ENCODE results near the gene VCL. TPM values are rescaled to one million over a fixed set of nuclear protein-coding genes. Genes with fewer than 3 reads are reported as not detected.

The VCL gene
- polyA plus RNA-seq, 1 of the 3 experiments (the other 2 are of a cell fraction) = 147 TPM

GRCh38 chr10:74048433-74048832, 50.5 kb downstream of the VCL start (continued):
- TF ChIP-seq TAF1 (IDR thresholded peaks at IDR 0.05; ENCODE audit: borderline replicate concordance, low read depth, low read length) = no peak

- no peak for TF ChIP-seq CHD2 (IDR thresholded peaks at IDR 0.05; ENCODE audit: low read length, partially characterized antibody)
- TF ChIP-seq FOXJ3 (CRISPR knock-in tag; IDR thresholded peaks at IDR 0.05) = no peak
- no peak for TF ChIP-seq JUND (IDR thresholded peaks at IDR 0.05)
- TF ChIP-seq, protein P1, sequence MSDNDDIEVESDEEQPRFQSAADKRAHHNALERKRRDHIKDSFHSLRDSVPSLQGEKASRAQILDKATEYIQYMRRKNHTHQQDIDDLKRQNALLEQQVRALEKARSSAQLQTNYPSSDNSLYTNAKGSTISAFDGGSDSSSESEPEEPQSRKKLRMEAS (IDR thresholded peaks at IDR 0.05; ENCODE audit: low read depth) = no peak
- no peak for TF ChIP-seq TEAD4 (IDR thresholded peaks at IDR 0.05; ENCODE audit: borderline replicate concordance, insufficient read depth)
- TF ChIP-seq SMC3 (IDR thresholded peaks at IDR 0.05; ENCODE audit: low read depth, low read length) = no peak
- no peak for TF ChIP-seq FOSL2 (IDR thresholded peaks at IDR 0.05; ENCODE audit: borderline replicate concordance, low read depth)
- TF ChIP-seq RAD21 (IDR thresholded peaks at IDR 0.05; ENCODE audit: low read length) = no peak
- no peak for TF ChIP-seq NRF1 (IDR thresholded peaks at IDR 0.05; ENCODE audit: low read depth, low read length)
- TF ChIP-seq CTCF (IDR thresholded peaks at IDR 0.05) = no peak
- TF ChIP-seq, protein P2, sequence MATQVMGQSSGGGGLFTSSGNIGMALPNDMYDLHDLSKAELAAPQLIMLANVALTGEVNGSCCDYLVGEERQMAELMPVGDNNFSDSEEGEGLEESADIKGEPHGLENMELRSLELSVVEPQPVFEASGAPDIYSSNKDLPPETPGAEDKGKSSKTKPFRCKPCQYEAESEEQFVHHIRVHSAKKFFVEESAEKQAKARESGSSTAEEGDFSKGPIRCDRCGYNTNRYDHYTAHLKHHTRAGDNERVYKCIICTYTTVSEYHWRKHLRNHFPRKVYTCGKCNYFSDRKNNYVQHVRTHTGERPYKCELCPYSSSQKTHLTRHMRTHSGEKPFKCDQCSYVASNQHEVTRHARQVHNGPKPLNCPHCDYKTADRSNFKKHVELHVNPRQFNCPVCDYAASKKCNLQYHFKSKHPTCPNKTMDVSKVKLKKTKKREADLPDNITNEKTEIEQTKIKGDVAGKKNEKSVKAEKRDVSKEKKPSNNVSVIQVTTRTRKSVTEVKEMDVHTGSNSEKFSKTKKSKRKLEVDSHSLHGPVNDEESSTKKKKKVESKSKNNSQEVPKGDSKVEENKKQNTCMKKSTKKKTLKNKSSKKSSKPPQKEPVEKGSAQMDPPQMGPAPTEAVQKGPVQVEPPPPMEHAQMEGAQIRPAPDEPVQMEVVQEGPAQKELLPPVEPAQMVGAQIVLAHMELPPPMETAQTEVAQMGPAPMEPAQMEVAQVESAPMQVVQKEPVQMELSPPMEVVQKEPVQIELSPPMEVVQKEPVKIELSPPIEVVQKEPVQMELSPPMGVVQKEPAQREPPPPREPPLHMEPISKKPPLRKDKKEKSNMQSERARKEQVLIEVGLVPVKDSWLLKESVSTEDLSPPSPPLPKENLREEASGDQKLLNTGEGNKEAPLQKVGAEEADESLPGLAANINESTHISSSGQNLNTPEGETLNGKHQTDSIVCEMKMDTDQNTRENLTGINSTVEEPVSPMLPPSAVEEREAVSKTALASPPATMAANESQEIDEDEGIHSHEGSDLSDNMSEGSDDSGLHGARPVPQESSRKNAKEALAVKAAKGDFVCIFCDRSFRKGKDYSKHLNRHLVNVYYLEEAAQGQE (IDR thresholded peaks at IDR 0.05; ENCODE audit: low read depth, low read length) = no peak
- no peak for TF ChIP-seq USF1 (IDR thresholded peaks at IDR 0.05; ENCODE audit: borderline replicate concordance, low read depth)
- no peak for TF ChIP-seq NFIC (IDR thresholded peaks at IDR 0.05; ENCODE audit: borderline replicate concordance)
- TF ChIP-seq, protein P3, sequence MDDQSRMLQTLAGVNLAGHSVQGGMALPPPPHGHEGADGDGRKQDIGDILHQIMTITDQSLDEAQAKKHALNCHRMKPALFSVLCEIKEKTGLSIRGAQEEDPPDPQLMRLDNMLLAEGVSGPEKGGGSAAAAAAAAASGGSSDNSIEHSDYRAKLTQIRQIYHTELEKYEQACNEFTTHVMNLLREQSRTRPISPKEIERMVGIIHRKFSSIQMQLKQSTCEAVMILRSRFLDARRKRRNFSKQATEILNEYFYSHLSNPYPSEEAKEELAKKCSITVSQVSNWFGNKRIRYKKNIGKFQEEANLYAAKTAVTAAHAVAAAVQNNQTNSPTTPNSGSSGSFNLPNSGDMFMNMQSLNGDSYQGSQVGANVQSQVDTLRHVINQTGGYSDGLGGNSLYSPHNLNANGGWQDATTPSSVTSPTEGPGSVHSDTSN (IDR thresholded peaks at IDR 0.05) = no peak
- no peak for TF ChIP-seq POLR2AphosphoS5 (IDR thresholded peaks at IDR 0.05; ENCODE audit: low read depth, low read length)
- no peak for TF ChIP-seq EP300 (IDR thresholded peaks at IDR 0.05; ENCODE audit: borderline replicate concordance in 1 of 2, low read depth in 1 of 2, low read length in 1 of 2)
- no peak for TF ChIP-seq SIN3A (IDR thresholded peaks at IDR 0.05; ENCODE audit: borderline replicate concordance, low read depth, low read length)
- no peak for TF ChIP-seq GABPA (IDR thresholded peaks at IDR 0.05; ENCODE audit: low read depth)
- TF ChIP-seq, protein P4, sequence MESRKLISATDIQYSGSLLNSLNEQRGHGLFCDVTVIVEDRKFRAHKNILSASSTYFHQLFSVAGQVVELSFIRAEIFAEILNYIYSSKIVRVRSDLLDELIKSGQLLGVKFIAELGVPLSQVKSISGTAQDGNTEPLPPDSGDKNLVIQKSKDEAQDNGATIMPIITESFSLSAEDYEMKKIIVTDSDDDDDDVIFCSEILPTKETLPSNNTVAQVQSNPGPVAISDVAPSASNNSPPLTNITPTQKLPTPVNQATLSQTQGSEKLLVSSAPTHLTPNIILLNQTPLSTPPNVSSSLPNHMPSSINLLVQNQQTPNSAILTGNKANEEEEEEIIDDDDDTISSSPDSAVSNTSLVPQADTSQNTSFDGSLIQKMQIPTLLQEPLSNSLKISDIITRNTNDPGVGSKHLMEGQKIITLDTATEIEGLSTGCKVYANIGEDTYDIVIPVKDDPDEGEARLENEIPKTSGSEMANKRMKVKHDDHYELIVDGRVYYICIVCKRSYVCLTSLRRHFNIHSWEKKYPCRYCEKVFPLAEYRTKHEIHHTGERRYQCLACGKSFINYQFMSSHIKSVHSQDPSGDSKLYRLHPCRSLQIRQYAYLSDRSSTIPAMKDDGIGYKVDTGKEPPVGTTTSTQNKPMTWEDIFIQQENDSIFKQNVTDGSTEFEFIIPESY (IDR thresholded peaks at IDR 0.05; ENCODE audit: borderline replicate concordance, low read depth) = no peak
- Histone ChIP-seq H3K4me2 (no peak overlapping the region; the same call in 1 of the 2 replicates), H3K9ac (no peak overlapping the region), H4K20me1 (ENCODE audit: insufficient read depth) (peaks cover 51% of the 10 kb centered on the region), H3K36me3 (replicated peaks in 1 of 2; ENCODE audit: control insufficient read depth in 1 of 2, insufficient read depth in 2 of 2, low read length in 1 of 2) (peaks cover 4 to 30% of the 10 kb centered on the region in 2 experiments), H3K27ac (ENCODE audit: low read depth in 2 of 2, low read length in 1 of 2) (peak overlapping the region; percentile 6 to 83; a peak in 3 of 4 replicates), H3K79me2 (ENCODE audit: insufficient read depth) (peaks cover 97% of the 10 kb centered on the region), H3K9me3 (no peaks in the 10 kb centered on the region), H3K27me3 (ENCODE audit: insufficient read depth) (no peaks in the 10 kb centered on the region), H3K4me3 (ENCODE audit: low read depth in 2 of 2, low read length in 1 of 2) (no peak overlapping the region), H3F3A (replicated peaks; ENCODE audit: insufficient read depth) (peaks cover 43% of the 10 kb centered on the region), H3K9me2 (no peaks in the 10 kb centered on the region), H3K4me1 (ENCODE audit: control insufficient read depth in 1 of 2, insufficient read depth in 2 of 2, low read depth in 1 of 2, low read length in 1 of 2) (peaks cover 0 to 34% of the 10 kb centered on the region in 2 experiments; a peak in 2 of 4 replicates), H2AFZ (ENCODE audit: low read depth) (no peak overlapping the region)
- CTCF ChIA-PET = interaction anchor here (0.6 to 5.3 kb wide), 4 partner anchors 15 to 109 kb away, joined by 3 to 23 read pairs (median 4); no protein-coding TSS in a partner anchor
- 75% methylated on average over 1 of the region's 1 CpG for WGBS (ENCODE audit: low lambda C conversion rate)
- POLR2A ChIA-PET = no interaction called here
- no peak for DNase-seq
Observed at GRCh38 chr10:74049955-74050354, 52.0 kb downstream of the VCL start.

Data from SK-N-SH (cell line).